Brain microvascular endothelial cell (primary cell): ENCODE measurements around the gene SLC66A1.

Experiments
- DNase-seq: peaks from one replicate; pipeline ENCODE4 v3.0.0-alpha.2; 2020
- H3K27ac ChIP-seq: fragments of 250-450 bp; sonication (Bioruptor Pico); 2 replicates; pipeline ENCODE4 v1.5.1; 2020; ENCODE audit warnings: mild to moderate bottlenecking, moderate library complexity
- H3K27me3 ChIP-seq: fragments of 250-450 bp; sonication (Bioruptor Pico); replicated peaks from 2 replicates; pipeline ENCODE4 v1.5.1; 2020; ENCODE audit warnings: mild to moderate bottlenecking
- H3K36me3 ChIP-seq: fragments of 250-450 bp; sonication (Bioruptor Pico); replicated peaks from 2 replicates; pipeline ENCODE4 v1.5.1; 2020; ENCODE audit warnings: mild to moderate bottlenecking
- H3K4me3 ChIP-seq: 2 replicates; pipeline ENCODE4 v1.5.1; 2011; ENCODE audit warnings: low read depth, mild to moderate bottlenecking, control low read depth, low read length, moderate library complexity
- in situ Hi-C: cut with HindIII; loops from 2 replicates; pipeline ENCODE4 v1.10.0; 2017; ENCODE audit warnings: low sequenced_read_pairs, low pct_ligation_motif_present
- TF ChIP-seq, protein P1 (sequence below): IDR thresholded peaks from 2 replicates; pipeline ENCODE4 v1.5.1; 2011; ENCODE audit warnings: low read depth, mild to moderate bottlenecking, moderate library complexity, low read length, control low read depth, inconsistent platforms; ENCODE audit errors: missing control alignments

Gene SLC66A1

DNA sequence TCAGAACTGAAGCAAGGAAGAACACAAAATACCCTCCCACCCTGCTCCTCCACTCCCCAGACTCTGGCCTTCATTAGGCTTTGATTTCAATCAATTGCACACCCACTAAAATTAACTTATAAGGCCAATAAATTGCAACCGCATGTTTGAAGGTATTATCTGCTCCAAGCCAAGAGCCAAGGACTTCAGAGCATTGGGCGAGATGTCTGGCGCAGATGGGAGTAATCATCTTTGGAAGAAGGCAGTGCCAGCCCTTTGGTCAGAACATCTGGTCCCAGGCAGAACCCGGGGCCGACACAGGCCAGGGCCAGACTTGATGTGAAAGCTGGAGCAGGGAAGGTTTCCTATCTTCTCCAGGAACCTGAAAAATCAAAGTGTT lies 60.0 kb downstream of the SLC66A1 start:
- Histone ChIP-seq H3K36me3 (peaks cover 62% of the 10 kb centered on the region), H3K4me3 (no peak overlapping the region), H3K27me3 (no peaks in the 10 kb centered on the region), H3K27ac (no peak overlapping the region)
- TF ChIP-seq, protein P1, sequence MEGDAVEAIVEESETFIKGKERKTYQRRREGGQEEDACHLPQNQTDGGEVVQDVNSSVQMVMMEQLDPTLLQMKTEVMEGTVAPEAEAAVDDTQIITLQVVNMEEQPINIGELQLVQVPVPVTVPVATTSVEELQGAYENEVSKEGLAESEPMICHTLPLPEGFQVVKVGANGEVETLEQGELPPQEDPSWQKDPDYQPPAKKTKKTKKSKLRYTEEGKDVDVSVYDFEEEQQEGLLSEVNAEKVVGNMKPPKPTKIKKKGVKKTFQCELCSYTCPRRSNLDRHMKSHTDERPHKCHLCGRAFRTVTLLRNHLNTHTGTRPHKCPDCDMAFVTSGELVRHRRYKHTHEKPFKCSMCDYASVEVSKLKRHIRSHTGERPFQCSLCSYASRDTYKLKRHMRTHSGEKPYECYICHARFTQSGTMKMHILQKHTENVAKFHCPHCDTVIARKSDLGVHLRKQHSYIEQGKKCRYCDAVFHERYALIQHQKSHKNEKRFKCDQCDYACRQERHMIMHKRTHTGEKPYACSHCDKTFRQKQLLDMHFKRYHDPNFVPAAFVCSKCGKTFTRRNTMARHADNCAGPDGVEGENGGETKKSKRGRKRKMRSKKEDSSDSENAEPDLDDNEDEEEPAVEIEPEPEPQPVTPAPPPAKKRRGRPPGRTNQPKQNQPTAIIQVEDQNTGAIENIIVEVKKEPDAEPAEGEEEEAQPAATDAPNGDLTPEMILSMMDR, result no peak
- in situ Hi-C loops, result no loop called here
- DNase-seq, result no peak

DNA sequence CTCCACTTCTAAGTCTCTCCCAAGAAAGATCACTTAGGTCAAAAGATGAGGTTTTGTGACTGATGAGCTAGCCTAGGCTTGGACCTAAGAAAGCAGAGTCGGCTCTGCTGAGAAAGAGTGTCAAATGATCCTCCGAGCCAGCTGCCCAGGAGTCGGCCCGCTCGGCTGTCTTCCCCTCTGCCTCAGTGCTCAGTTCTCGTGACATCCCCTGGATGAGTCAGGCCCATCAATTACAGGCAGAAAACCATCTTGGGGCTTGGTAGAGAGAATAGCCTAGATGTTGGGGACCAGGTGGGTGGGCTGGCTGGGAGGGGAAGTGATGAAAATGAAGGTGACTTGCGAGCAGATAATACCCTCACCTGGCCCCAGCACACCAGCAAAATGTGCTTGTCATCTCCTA lies 60.5 kb downstream of the SLC66A1 start:
- no peak for DNase-seq
- in situ Hi-C loops, result no loop called here
- H3K36me3 ChIP-seq, result peaks cover 62% of the 10 kb centered on the region
- no peak overlapping the region for H3K4me3 ChIP-seq
- H3K27me3 ChIP-seq, result no peaks in the 10 kb centered on the region
- H3K27ac ChIP-seq, result no peak overlapping the region
- TF ChIP-seq, protein P1, result no peak

DNA sequence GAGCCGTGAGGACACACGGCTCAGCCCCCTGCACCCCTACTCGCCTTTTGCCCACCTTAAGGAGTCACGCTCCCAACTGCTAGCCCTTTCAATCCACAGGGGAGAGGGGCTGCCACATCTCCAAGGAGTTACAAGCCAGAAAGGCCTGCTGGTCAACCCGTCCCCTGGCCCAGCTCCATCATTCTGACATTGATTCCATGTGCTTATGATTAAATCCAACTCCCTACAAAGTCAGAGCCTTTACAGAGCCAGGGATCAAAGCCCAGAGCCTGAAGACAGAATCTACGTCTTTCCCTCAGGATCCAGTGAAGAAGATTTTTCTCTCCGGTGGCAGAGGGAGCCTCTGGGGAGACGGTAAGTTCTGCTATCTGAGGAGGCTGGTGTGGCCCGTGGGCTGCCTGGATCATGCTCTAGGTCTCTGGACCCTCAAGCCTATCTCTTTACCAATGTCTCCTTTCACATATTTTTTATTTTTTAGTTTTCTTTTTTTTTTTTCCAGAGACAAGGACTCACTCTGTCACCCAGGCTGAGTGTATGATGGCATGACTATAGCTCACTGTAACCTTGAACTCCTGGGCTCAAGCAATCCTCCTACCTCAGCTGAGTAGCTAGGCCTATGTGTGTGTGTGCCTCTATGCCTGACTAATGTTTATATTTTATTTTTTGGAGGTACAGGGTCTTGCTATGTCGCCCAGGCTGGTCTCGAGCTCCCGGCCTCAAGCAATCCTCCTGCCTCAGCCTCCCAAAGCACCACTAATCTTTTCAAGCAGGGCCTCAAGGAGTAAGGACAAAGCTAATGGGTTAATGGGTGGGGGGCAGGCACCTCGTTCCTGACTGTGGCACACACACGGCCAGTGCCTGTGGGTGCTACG lies 61.3 kb downstream of the SLC66A1 start:
- H3K4me3 ChIP-seq, result no peak overlapping the region
- DNase-seq, result no peak
- TF ChIP-seq, protein P1, result no peak
- peaks cover 71% of the 10 kb centered on the region for H3K36me3 ChIP-seq
- H3K27me3 ChIP-seq, result no peaks in the 10 kb centered on the region
- no peak overlapping the region for H3K27ac ChIP-seq
- in situ Hi-C loops, result no loop called here

DNA sequence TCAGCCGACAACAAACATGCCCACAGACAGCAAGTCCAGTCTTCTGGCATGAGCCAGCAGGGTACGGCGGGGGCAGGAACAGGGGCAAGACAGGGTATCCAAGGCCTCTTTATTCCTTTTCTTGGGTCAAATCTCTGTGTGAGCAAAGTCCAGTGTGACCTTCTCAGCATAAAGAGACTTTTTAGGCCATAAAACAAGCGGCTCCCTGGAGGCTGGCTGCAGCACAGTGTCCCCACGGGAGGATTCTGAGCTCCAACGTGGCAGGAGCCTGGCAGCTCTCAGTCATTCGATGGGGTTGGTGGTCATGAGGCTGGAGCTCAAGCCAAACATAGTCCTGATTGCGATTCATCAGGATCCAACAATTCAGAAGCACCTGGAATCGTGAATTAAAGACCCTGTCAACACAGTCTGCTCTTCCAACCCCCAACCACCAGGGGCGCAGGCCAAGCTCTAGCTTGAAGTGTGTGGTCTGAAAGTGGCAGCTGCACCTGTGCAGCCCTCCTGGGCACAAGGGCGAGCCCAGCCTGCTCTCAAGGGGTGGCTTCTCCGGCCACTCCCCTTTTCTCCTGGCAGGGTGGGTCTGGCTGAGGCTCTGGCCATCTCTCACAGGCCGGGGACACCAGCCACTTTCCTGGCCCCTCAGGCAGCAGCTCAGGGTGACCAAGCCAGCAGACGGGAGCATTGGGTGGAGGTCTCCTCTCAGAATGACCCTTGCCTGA lies 62.1 kb downstream of the SLC66A1 start:
- DNase-seq, result no peak
- Histone ChIP-seq H3K27me3 (no peaks in the 10 kb centered on the region), H3K4me3 (no peak overlapping the region), H3K36me3 (peaks cover 70% of the 10 kb centered on the region), H3K27ac (no peak overlapping the region)
- in situ Hi-C loops, result no loop called here
- TF ChIP-seq, protein P1, result peak; percentile 71

DNA sequence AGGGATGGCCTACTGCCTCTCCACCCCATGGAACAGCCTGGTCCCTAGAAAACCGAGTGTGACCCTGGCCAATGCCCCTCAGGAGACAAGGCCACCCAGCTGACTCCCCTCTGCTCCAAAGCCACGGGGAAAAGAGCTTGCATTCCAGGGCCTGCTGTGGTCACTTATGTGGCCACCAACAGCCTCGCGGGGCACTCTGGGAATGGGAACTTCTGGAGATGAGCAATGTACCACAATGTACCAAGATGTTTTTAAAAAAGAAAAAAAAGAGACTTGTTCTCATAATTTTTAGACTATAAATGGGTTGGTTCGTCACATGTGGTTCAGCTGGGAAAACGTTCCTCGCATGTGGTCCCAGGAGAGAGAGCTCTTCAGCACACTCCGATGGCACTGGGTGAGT lies 62.8 kb downstream of the SLC66A1 start:
- no peak overlapping the region for H3K27ac ChIP-seq
- in situ Hi-C loops, result loop anchor here (25.0 kb wide), 1 partner anchor 262 kb away; the partner anchor contains the start of gene NBL1
- no peak for DNase-seq
- peaks cover 71% of the 10 kb centered on the region for H3K36me3 ChIP-seq
- TF ChIP-seq, protein P1, result no peak
- no peak overlapping the region for H3K4me3 ChIP-seq
- no peaks in the 10 kb centered on the region for H3K27me3 ChIP-seq
